Transverse colon (tissue), 4 donors: Measurements from ENCODE around the gene ZNF521.

Source experiments
- CTCF ChIP-seq, 5 experiments: fragments of 200-600 bp in 3 of 5; fragments of 450-650 bp in 2 of 5; sonication (generic) in 3 of 5; IDR thresholded peaks; 1 replicate in 2 of 5; 2 replicates in 3 of 5; pipeline ENCODE4 v1.5.1; 2016 to 2017; ENCODE audit warnings: antibody characterized with exemption in 5 of 5, inconsistent platforms in 3 of 5, mild to moderate bottlenecking in 2 of 5, moderate library complexity in 1 of 5
- POLR2AphosphoS5 ChIP-seq, 3 donors: sonication (generic); formaldehyde crosslinking; IDR thresholded peaks; one replicate each; pipeline ENCODE4 v1.6.1; 2016; ENCODE audit warnings: antibody characterized with exemption in 3 of 3

DNA sequence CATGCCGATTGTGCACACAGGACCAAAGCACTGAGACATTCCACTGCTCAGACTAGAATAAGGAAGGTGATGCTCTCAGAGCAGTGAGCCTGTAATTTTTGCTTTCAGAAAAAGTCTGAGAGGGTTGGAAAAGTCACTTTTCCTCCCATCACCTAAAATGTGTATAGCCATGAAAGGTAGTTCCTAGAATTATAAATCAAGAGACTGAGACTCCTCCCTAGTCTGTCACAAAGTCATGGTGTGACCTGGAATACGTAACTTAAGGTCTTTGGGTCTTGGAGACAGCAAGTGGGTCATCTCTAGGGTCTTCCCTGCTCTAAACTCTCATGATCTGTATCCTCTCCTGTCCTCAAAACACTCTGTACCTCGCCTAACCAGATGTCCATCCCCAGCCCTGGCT is 16.9 kb downstream of the ZNF521 start:
- TF ChIP-seq POLR2AphosphoS5 (IDR thresholded peaks at IDR 0.05) (no peak), CTCF (IDR thresholded peaks at IDR 0.05) (no peak)
